Bone marrow (tissue), 2 donors: ENCODE data around the gene SELENOT.
"Not testable (repeated sequence)": the region's sequence is repeated elsewhere in the genome, so short reads cannot be mapped to it uniquely, and the experiment has no call there.

Experiments used
- DNase-seq, 2 donors: peaks; one replicate each; lab custom pipeline; 2025; lab: John Stamatoyannopoulos, UW

SELENOT gene

DNA sequence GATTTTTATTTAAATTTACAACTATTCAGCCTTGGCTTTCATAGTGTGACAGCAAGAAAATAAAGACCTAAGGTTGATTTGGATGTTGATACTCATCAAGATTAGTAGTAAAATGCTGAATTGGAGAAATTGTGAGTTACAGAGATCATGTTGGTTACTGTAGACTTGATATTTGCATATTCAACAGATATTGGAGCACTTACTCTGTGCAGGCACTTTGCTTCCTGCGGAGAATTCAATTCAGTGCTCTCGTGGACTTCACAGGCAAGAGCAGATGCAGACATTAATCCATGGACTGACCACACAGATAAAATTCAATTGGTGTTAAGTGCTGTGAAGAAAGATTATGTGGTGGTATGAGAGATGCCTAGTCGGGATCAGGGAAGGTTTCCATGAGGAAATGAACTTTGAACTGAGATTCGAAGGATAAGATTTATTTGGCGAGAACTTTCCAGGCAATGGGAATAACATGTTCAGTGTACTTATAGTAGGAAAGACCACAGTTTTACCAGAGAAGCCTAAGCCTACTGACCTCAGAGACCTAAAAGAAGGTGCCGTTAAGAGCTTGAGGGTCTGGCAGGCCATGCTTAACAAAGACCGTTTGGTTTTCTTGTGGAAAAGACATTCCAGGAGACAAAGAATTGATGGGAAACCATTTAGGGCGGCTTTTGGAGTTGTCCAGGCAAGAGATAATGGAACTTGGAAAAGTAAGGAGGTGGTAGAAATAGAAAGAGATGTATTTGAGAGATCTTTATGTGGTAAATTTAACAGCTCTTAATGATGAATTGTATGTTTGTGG, 4.3 kb downstream of the SELENOT start:
- DNase-seq: no peak

DNA sequence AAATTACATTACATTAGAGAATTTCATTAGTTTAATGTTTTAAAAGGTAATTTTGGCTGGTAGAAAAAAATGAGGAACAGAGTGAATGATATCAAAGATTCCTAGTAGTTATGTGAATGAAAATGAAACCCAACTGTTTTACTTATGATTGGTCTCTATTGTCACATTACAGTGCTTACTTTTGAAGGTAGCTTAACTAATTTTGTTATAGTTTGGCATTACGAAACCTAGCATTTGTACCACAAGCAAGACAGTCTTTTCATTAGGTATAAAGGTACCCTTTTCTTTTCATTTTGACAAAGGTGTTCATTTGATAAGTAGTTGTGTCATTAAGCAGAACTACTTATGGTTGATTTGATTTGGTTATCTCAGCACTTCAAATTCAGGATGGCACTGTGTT, 6.9 kb downstream of the SELENOT start:
- DNase-seq: peak in 1 of 2 donors; percentile 18

DNA sequence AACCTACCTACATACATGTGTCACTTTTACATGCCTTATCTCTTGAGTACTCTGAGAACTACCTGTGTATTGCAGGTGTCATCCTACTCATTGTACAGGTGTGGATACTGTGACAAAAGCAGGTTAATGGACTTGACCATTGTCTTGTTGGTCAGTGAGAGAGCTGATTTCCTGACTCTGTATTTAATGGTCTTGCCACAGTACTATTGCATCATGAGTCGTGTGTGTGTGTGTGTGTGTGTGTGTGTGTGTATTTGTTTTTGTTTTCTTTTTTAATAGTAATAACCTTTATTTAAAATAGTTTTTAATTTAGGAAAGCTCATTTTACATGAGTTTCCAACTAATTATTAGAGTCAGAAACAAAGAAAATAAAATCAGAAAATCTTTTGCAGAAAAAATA, 7.7 kb downstream of the SELENOT start:
- no peak for DNase-seq

DNA sequence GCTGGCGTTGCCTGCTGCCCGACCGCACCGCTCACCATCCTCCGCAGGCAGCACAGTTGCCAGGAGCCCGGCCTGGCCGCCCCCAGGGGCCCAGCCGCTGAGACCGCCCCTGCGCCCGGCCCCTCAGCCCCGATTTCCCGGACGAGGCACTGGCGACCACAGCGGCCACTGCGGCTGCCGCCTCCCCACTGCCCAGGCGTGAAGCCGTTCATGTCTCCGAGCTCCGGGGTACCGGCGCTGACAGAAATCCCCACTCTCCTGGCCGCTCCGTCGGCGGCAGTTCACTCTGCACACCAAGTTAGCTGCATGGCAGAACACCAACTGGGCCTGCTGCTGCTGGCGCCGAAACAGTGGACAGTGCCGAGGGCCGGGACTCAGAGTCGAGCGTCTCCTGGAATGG, 8.5 kb downstream of the SELENOT start:
- DNase-seq: no peak

DNA sequence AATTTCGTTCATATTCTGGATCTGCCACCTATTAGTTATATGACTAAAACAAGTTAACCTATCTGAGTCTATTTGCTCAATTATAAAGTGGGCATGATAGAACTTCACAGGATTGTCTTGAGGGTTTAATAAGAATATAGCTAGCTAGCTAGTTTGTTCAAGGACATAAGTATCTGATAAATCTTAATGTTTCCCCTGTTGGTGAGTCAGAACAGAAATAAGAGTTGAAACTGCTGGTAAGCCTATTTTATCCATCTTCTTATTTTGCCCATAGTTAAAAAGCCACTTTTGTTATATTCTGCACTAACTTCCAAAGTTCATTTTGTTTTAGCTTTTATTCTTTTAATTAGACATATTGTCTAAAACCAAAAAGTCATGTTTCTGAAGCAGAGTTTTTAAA, 9.4 kb downstream of the SELENOT start:
- no peak for DNase-seq

DNA sequence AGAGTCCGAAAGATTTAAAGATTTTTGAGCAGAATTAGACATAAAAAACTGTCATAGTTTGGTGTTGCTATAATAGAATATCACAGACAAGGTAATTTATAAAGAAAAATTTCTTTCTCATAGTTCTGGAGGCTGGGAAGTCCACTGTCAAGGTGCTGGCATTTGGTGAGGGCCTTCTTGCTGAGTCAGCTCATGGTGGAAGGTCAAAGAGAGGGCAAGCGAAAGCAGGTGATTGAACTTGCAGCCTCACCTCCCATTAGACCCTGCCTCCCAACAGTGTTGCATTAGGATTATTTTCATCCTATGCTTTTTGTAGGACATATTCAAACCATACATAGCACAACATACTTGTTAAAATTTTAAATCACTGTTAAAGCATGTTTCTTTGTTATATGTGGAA, 9.9 kb downstream of the SELENOT start:
- no peak for DNase-seq

DNA sequence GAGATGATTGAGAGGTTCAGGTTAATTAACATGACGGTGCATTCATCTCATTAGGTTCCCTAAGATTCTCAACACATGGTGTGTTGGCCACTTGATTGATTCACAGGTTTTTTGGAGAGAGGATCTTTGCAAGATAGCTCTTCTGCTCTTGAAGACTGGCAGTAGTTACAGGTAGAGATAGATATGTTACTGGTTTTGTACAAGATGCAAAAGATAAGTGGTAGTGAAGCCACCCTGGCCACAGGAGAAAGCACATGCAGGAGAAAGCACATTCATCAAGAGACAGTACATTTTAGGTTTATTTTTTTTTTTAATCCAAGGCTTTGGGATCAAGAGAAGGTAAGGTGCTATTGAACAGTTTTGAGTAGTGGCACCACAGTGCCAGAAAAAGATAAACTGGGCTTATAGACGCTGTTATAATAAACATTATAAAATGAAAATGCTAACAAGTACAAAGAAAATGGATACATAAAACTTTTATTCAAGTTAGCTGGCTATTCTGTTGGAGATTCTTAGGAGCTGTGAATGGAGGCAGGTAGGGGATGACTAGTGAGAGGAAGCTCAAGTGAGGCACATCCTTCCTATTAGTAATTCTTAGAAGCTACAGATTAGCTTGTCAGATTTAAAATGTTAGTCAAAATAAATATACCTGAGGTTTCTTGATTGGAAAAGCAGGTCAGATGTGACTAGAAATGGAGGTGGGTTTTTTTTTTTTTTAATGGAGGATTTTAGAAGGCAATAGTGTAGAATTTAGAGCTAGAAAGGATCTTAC, 10.8 kb downstream of the SELENOT start:
- DNase-seq: no peak

DNA sequence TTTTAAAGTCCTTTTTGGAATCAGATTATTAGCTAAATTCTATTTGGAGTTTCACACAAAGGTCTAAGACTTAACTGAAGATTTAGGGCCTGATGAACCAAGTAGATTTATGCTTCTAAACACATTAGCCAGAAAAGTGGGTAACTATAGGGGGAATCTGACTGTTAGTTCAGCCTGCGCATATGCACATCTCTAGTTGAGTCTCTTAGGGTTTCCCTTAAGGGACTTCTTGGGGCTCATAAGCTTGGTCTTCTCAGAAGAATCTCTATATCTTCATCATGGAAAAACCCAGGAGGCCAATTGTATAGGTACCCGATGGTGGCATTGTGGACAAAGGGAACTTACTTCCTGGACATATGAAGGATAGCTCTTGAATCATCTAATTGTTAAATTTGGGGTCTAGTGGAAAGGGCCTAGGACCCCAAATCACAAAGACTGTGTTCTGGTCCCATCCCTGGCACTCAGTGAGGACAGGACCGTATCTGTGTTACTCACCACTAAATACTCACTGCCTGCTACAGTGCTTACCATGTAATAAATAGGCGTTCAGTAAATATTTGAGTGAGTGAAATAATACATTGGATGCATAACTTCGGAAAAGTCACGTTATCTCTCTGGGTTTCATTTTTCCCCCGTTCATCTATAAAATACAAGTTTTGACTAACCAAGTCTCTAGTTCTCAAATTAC, 17.0 kb downstream of the SELENOT start:
- DNase-seq: no peak

DNA sequence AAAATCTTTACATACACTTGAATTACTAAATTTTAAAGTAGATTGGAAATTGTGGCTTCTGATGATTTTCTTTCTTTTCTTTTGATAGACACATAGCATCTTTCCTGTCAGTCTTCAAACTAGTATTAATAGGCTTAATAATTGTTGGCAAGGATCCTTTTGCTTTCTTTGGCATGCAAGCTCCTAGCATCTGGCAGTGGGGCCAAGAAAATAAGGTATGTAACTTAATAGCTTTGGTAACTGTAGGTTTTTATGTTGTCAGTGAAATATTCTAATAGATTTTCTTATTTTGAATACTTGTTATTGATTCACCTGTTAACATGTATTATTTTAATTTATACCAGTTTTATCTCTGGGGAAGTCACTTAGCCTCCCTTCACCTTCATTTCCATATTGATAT, 19.8 kb downstream of the SELENOT start:
- not testable (repeated sequence) for DNase-seq

DNA sequence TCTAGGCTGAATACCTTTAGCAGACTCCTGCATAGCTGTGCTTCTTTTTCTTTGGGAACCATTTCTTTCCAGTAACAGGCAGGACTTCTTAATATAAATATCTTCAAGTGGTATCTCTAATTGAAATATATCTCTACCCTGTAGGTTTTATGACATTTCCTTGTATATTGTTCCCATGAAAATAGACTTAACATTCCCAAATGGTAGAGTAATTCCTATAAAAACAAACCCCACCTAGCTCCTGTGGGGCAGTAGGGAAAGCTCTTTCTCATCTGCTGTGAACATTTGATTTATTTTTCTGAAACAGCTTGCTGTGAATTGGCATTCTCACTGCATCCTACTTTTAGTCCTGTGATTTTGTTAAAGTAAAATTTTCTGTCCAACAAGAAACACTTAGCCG, 20.8 kb downstream of the SELENOT start:
- DNase-seq: no peak

DNA sequence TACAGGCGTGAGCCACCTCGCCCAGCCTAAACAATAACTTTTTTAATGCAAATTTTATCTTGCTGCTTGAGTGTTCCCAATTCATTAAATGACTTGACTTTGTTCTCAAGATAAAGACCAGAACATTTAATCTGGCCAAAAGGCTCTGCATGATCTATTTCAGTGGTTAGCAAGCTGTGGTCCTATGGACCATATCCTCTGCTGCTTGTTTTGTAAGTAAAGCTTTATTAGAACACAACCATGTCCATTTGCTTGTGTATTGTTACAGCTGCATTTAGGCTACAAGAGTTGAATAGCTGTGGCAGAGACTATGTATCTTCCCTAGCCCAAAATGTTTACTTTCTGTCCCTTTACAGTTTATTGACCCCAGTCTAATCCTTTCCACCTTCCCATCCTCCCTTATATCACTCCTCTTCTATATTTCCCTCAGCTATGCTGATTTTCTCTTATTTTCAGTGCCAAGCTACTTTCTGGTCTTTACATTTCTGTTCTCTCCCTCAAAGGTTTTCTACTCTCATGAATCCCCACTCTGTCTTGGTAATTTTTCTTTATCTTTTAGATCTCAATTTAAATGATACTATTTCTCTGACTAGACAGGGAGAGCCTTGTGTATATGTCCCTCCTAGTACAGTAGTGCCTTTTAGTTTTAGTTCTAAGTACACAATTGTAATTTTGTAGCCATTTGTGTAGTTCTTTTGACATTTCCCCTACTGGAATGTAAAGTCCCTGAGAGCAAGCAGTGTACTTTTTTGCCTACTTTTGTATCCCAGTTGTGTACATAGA, 23.2 kb downstream of the SELENOT start:
- no peak for DNase-seq

DNA sequence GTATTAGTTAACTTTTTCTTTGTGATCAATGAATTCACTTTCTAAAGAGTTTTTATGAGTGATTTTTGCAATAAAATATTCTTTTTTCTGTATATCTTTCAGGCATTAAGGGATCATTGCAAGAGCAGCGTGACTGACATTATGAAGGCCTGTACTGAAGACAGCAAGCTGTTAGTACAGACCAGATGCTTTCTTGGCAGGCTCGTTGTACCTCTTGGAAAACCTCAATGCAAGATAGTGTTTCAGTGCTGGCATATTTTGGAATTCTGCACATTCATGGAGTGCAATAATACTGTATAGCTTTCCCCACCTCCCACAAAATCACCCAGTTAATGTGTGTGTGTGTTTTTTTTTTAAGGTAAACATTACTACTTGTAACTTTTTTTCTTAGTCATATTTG, 24.4 kb downstream of the SELENOT start:
- DNase-seq: no peak

DNA sequence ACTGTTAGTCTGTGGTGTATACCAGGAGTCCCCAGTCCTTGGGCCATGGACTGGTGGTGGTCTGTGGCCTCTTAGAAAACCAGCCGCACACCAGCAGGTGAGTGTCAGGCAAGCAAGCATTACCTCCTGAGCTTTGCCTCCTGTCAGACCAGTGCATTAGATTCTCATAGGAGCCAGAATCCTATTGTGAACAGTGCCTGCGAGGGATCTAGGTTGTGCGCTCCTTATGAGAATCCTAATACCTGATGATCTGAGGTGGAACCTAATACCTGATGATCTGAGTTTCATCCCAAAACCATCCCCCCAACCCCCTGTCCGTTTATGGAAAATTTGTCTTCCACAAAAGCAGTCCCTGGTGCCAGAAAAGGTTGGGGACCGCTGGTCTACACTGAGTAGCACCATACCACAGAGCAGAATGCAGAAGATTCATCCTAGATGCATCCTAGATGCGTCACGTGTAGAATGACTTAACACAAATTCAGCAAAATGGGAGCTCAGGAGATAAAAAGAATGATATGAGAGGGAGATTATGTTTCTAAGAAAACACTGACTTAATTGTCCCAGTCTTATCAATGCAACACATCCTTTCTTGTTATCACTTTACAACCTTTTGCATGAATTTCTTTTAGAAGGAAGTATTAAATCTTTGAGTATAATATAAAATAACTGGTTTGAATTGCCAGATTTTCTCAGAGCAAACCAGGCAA, 28.5 kb downstream of the SELENOT start:
- no peak for DNase-seq

DNA sequence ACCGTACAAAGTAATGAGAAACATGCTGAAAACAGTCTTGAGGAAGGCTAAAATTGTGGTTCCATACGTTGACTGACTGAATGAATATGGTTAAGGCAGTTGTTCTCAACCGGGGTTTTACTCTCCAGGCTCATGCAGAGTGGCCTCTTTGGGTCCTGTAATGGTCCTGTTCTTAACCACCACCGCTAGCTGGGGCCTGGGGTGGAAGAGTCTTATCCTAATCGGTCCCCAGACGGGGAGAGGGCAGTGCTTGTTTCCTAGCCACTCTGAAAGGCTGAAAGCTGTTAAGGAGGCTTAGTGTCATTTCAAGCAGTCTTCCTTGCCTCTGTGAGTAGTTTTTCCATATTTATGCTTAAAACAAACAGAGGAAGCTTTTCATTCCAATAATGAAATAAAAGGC, 32.0 kb downstream of the SELENOT start:
- DNase-seq: no peak

DNA sequence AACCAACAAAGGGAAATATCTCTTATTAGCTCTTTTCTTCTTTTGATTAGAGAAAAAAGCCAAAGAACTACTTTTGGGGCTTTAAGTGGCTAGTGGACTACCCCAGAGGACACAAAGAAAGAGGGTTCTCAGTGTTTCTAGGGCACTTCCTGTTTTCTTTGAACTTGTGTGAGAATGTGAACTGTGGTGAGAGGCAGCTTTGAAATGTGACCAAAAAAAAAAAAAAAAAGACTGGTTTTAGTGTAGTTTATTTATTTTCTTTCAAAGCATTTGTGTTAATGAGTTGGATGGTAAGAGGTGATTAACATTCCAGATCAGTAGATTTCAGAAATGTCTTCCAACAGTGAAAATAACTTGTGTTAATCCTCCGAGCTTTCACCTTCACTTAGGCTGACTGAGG, 32.4 kb downstream of the SELENOT start:
- DNase-seq: peak in 1 of 2 donors; percentile 63

DNA sequence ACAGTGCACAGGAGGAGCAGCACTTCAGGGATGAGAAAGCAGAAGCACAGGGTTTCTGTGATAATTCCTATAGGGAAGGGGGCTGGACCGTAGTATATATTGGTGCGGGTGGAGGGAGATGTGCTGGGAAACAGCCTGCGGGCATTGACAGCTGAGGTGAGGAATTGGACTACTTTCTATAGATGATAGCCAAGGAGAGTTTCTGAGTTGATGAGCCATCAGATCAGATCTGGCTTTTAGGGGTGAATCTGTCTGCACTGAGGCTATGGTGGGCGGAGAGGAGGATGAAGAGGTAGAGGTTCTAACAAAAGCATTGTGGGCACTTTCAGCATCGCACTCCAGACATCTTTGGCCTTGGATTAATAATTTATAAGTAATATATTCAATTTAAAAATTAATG, 33.1 kb downstream of the SELENOT start:
- DNase-seq: no peak

DNA sequence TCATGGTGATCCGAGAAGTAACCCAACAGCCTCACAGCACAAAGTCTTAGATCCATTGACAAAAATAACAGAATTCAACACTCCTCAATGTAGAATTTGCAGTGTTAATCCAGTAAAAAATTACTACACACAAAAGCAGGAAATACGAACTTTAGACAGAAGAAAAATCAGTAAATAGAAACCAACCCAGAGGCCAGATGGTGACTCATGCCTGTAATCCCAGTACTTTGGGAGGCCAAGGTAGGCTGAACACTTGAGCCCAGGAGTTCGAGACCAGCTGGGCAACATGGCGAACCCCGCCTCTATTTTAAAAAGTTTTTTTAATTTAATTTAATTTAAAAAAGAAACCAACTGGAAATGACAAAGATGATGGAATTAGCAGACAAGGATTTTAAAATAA, 36.1 kb downstream of the SELENOT start:
- DNase-seq: no peak

DNA sequence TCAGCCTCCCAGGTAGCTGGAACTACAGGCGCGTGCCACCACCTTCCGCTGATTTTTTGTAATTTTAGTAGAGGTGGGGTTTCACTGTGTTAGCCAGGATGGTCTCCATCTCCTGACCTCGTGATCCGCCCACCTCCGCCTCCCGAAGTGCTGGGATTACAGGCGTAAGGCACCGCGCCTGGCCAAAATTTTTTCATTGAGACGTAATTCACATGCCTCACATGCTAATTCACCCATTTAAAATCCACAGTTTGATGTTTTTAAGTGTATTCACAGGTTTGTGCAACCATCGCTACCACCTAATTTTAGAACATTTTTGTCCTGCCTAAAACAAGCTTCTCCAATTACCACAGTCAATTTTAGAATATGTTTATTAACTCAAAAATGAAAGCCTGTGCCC, 37.1 kb downstream of the SELENOT start:
- DNase-seq: no peak

DNA sequence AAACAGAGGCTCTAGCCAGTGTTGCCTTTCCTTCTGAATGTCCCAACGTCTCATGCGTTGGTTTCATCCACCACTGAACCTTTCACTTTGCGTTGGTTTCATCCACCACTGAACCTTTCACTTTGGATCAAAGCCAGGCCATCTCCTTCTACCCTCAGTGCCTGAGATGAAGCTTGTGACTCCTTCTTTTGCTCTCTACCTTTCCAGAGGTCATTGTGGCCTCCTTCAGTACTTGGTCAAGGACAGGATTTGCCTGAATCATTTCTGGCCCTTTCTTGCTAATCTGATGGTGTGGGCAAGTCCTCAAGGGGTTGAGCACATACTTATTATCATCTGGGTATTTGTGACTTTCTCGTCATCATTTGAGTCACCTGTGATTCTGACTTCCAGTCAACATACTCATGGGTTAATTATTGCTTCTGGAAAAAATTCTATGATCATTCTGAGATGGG, 50.0 kb downstream of the SELENOT start:
- no peak for DNase-seq

DNA sequence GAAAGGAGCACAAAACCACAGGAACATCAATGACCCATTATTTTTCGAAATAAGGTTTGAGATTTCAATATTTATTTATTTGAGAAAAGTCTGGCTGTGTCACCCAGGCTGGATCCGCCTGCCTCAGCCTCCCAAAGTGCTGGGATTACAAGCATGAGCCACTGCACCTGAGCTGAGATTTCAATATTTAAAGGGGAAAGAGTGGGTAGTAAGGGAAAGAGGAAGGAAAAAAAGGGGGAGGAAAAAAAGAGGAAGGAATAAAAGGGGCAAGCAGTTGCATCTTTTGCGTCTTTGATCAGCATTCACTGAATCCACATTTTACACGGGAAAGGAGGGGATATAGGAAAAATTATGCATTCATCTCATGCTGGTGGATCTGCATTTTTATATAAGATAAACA, 53.2 kb downstream of the SELENOT start:
- DNase-seq: no peak

DNA sequence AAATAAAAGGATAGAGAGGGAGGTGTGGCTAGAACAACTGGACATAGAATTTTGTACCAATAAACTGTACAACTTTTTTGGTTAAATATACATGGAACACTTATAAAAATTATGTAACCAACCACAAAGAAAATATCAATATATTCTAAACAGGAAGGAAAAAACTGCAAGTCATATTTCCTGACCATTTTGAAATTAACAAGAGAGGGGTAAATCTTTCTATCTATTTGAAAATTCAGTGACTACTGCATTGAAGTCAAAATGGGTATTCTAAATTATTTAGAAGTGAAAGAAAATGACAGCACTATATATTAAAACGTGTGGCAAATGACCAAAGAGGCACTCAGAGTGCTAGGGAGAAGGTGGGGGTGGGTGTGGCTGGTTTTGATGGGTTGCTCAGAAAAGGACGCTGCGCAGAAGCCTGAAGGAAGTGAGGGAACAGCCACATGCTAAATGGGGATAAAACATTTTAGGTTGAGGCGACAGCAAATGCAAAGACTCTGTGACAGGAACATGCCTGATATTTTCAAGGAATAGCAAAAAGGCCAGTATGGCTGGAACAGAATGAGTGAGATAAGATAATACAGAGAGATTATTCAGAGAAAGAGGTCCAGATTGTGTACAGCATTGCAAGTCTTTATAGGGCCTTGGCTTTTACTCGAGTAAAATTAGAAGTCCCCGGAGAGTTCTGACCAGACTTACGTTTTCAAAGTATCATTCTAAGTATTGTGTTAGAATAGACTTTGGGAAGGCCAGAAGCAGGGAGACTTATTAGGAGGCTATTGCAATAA, 59.5 kb downstream of the SELENOT start:
- DNase-seq: no peak
